ENCODE data around the gene TLE2.

Gene TLE2

DNA sequence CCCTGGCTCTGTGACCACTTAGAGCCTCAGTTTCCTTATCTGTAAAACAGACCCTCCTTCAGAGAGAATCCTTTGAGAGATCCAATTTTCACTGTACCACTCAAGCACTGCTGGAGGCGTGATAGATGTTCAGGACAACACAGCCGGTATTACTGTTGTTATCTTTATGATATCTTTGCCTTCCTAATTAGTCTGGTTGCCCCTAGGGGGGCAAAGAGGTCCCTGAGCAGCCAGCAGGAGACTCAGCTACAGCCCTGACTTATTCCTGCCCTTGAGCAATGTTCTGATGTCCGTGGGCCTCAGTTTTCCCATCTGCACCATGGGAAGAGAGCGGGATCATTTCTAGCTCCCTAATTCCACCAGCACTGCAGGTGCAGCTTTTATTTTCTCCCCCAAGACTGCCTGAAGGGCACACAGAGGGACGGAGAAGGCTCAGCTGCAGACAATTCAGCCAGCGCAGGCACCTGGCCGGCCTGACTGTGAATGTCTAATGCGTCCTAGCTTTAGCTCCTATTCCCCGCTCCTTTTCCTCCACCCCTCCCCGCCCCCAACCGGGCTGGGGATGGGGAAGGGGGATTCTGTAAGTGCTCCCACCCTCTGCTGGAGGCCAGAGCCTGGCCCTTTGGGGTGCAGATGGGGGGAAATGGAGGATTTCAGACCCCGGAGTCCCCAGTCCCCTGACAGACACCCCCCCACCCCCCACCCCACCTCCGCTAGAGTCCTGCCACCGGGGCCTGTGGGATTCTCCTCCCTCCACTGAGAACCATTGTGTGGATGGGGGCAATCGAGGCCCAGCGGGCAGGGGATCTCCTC, 17.0 kb upstream of the TLE2 start:
- Histone ChIP-seq H2BK5ac (ENCODE audit: low read length) (no peak overlapping the region), H2AK5ac (ENCODE audit: low read depth, low read length) (no peak overlapping the region), H2BK12ac (ENCODE audit: low read length) (no peak overlapping the region), H3K18ac (ENCODE audit: low read length) (peak overlapping the region; percentile 88), H3K27me3 (ENCODE audit: control insufficient read depth in 3 of 3, insufficient read depth in 3 of 3, low read depth in 1 of 3, low read length in 3 of 3) (peaks cover 0 to 3% (median 0%) of the 10 kb centered on the region in 3 experiments), H3K79me1 (ENCODE audit: low read depth, low read length) (no peaks in the 10 kb centered on the region), H3K23ac (ENCODE audit: low read depth, low read length, poor library complexity) (no peak overlapping the region), H3K14ac (ENCODE audit: low read length) (no peak overlapping the region), H3K9ac (ENCODE audit: low read depth, low read length, poor library complexity) (no peak overlapping the region), H2BK120ac (ENCODE audit: low read depth, low read length) (no peak overlapping the region), H3K4me3 (ENCODE audit: low read length in 2 of 2) (no peak overlapping the region), H3K36me3 (replicated peaks in 1 of 2; ENCODE audit: control insufficient read depth in 2 of 2, insufficient read depth in 2 of 2, low read length in 2 of 2) (no peaks in the 10 kb centered on the region), H2BK15ac (ENCODE audit: low read length) (peak overlapping the region; percentile 80), H3K27ac (replicated peaks; ENCODE audit: low read length) (peak overlapping the region; percentile 52), H3K4me1 (ENCODE audit: control insufficient read depth in 2 of 2, insufficient read depth in 1 of 2, low read depth in 1 of 2, low read length in 2 of 2) (peaks cover 24 to 25% of the 10 kb centered on the region in 2 donors), H4K8ac (ENCODE audit: low read depth, low read length) (no peak overlapping the region), H3K9me3 (replicated peaks in 1 of 2; ENCODE audit: control insufficient read depth in 2 of 2, insufficient read depth in 1 of 2, low read depth in 1 of 2, low read length in 2 of 2) (no peaks in the 10 kb centered on the region), H4K91ac (ENCODE audit: low read depth, low read length, poor library complexity) (no peak overlapping the region), H2AFZ (ENCODE audit: low read length) (no peak overlapping the region), H3K4ac (ENCODE audit: low read length) (no peak overlapping the region), H3K4me2 (ENCODE audit: insufficient read depth, low read length, poor library complexity, severe bottlenecking) (peak overlapping the region; percentile 43)
- no peak for DNase-seq (ENCODE audit: low spot score)
- no CpG with 5 or more reads among the region's 16 CpGs for WGBS, 2 donors (ENCODE audit: extremely low coverage in 2 of 2, insufficient read length in 2 of 2, insufficient replicate concordance in 1 of 2)

DNA sequence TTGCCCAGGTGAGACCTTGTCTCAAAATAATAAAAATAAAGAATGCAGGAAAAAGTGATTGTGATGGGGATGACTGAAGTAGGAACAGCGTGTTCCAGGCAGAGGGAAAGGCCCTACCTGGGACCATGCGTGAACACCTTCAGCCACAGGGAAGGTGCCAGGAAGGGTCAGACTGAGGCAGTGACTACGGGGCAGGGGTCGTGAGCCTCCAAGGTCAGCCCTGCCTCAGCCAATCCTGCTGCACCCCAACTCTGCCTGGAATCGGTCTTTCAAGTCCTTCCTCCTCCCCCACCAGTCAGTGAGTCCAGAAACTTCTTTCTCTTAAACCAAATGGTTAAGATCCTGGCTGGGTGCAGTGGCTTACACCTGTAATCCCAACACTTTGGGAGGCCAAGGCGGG, 16.1 kb upstream of the TLE2 start:
- no peak overlapping the region for H2BK15ac ChIP-seq (ENCODE audit: low read length)
- no peak overlapping the region for H2AK5ac ChIP-seq (ENCODE audit: low read depth, low read length)
- H4K8ac ChIP-seq (ENCODE audit: low read depth, low read length), result no peak overlapping the region
- H3K14ac ChIP-seq (ENCODE audit: low read length), result no peak overlapping the region
- H3K27ac ChIP-seq (replicated peaks; ENCODE audit: low read length), result no peak overlapping the region
- H3K4me3 ChIP-seq (ENCODE audit: low read length in 2 of 2), result no peak overlapping the region
- H3K79me1 ChIP-seq (ENCODE audit: low read depth, low read length), result no peaks in the 10 kb centered on the region
- H4K91ac ChIP-seq (ENCODE audit: low read depth, low read length, poor library complexity), result no peak overlapping the region
- H3K9me3 ChIP-seq (replicated peaks in 1 of 2; ENCODE audit: control insufficient read depth in 2 of 2, insufficient read depth in 1 of 2, low read depth in 1 of 2, low read length in 2 of 2), result no peaks in the 10 kb centered on the region
- WGBS, 2 donors (ENCODE audit: extremely low coverage in 2 of 2, insufficient read length in 2 of 2, insufficient replicate concordance in 1 of 2), result no CpG with 5 or more reads among the region's 6 CpGs
- H2AFZ ChIP-seq (ENCODE audit: low read length), result no peak overlapping the region
- DNase-seq (ENCODE audit: low spot score), result no peak
- H2BK12ac ChIP-seq (ENCODE audit: low read length), result no peak overlapping the region
- H3K27me3 ChIP-seq (ENCODE audit: control insufficient read depth in 3 of 3, insufficient read depth in 3 of 3, low read depth in 1 of 3, low read length in 3 of 3), result peaks cover 0 to 3% (median 2%) of the 10 kb centered on the region in 3 experiments
- H3K4ac ChIP-seq (ENCODE audit: low read length), result no peak overlapping the region
- peak overlapping the region; percentile 87 for H3K18ac ChIP-seq (ENCODE audit: low read length)
- no peak overlapping the region for H3K9ac ChIP-seq (ENCODE audit: low read depth, low read length, poor library complexity)
- H3K36me3 ChIP-seq (replicated peaks in 1 of 2; ENCODE audit: control insufficient read depth in 2 of 2, insufficient read depth in 2 of 2, low read length in 2 of 2), result no peaks in the 10 kb centered on the region
- no peak overlapping the region for H3K4me2 ChIP-seq (ENCODE audit: insufficient read depth, low read length, poor library complexity, severe bottlenecking)
- H2BK120ac ChIP-seq (ENCODE audit: low read depth, low read length), result no peak overlapping the region
- no peak overlapping the region for H2BK5ac ChIP-seq (ENCODE audit: low read length)
- H3K23ac ChIP-seq (ENCODE audit: low read depth, low read length, poor library complexity), result no peak overlapping the region
- peaks cover 24 to 25% of the 10 kb centered on the region in 2 donors for H3K4me1 ChIP-seq (ENCODE audit: control insufficient read depth in 2 of 2, insufficient read depth in 1 of 2, low read depth in 1 of 2, low read length in 2 of 2)

DNA sequence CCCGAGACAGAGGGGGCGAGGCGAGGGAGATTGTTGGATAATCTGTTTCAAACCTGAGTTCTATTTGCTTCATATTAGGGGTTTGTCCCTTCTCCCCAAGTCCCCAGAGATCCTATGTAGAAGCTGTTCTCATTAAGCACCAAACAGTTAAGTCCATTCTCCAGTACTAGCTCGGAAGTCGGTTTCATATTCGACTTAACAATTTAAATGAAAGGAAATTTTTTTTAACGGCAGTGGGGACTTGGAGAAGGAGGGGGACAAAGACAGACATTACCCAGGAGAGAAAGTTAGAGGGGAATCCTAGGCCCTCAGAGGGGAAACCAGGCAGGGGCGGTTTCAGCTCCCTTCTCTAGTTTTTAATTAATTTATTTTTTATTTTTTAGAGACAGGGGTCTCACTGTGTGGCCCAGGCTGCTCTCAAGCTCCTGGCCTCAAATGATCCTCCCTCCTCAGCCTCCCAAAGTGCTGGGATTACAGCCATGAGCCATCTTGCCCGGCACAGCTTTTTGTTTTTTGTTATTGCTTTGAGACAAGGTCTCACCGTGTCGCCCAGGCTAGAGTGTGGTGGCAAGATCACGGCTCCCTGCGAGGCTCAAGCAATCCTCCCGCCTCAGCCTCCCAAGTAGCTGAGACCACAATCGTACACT, 13.7 kb upstream of the TLE2 start:
- Histone ChIP-seq H4K91ac (ENCODE audit: low read depth, low read length, poor library complexity) (no peak overlapping the region), H3K4ac (ENCODE audit: low read length) (no peak overlapping the region), H3K27ac (replicated peaks; ENCODE audit: low read length) (no peak overlapping the region), H3K18ac (ENCODE audit: low read length) (peak overlapping the region; percentile 44), H2BK15ac (ENCODE audit: low read length) (peak overlapping the region; percentile 82), H3K4me3 (ENCODE audit: low read length in 2 of 2) (peak overlapping the region in 1 of 2 donors; percentile 31), H3K23ac (ENCODE audit: low read depth, low read length, poor library complexity) (no peak overlapping the region), H2BK120ac (ENCODE audit: low read depth, low read length) (no peak overlapping the region), H3K36me3 (replicated peaks in 1 of 2; ENCODE audit: control insufficient read depth in 2 of 2, insufficient read depth in 2 of 2, low read length in 2 of 2) (no peaks in the 10 kb centered on the region), H3K27me3 (ENCODE audit: control insufficient read depth in 3 of 3, insufficient read depth in 3 of 3, low read depth in 1 of 3, low read length in 3 of 3) (peaks cover 0 to 14% (median 11%) of the 10 kb centered on the region in 3 experiments), H2BK12ac (ENCODE audit: low read length) (no peak overlapping the region), H2AFZ (ENCODE audit: low read length) (peak overlapping the region; percentile 75), H4K8ac (ENCODE audit: low read depth, low read length) (no peak overlapping the region), H3K79me1 (ENCODE audit: low read depth, low read length) (no peaks in the 10 kb centered on the region), H3K14ac (ENCODE audit: low read length) (no peak overlapping the region), H2AK5ac (ENCODE audit: low read depth, low read length) (peak overlapping the region; percentile 77), H3K4me2 (ENCODE audit: insufficient read depth, low read length, poor library complexity, severe bottlenecking) (no peak overlapping the region), H3K4me1 (ENCODE audit: control insufficient read depth in 2 of 2, insufficient read depth in 1 of 2, low read depth in 1 of 2, low read length in 2 of 2) (peaks cover 24 to 25% of the 10 kb centered on the region in 2 donors), H2BK5ac (ENCODE audit: low read length) (peak overlapping the region; percentile 27), H3K9me3 (replicated peaks in 1 of 2; ENCODE audit: control insufficient read depth in 2 of 2, insufficient read depth in 1 of 2, low read depth in 1 of 2, low read length in 2 of 2) (no peaks in the 10 kb centered on the region), H3K9ac (ENCODE audit: low read depth, low read length, poor library complexity) (no peak overlapping the region)
- DNase-seq (ENCODE audit: low spot score), result no peak
- WGBS, 2 donors (ENCODE audit: extremely low coverage in 2 of 2, insufficient read length in 2 of 2, insufficient replicate concordance in 1 of 2), result no CpG with 5 or more reads among the region's 15 CpGs

Data from neuronal stem cell (in vitro differentiated cells).